ENCODE data around the gene PTX3.

The PTX3 gene

GRCh38 chr3:157436583-157437291 lies at the start of gene PTX3:
Gene PTX3, plus strand, starts transcription at chr3:157436850. Its CDS starts 84 bp downstream, at chr3:157436934.
- in situ Hi-C loops (cut with MboI; ENCODE audit: low sequenced_read_pairs) = no loop called here

- in situ Hi-C loops (cut with MboI; ENCODE audit: low sequenced_read_pairs) = no loop called here
Observed at GRCh38 chr3:157387708-157388435, 48.8 kb upstream of the PTX3 start.

- in situ Hi-C loops (cut with MboI; ENCODE audit: low sequenced_read_pairs) = no loop called here
Observed at GRCh38 chr3:157388976-157389375, 47.7 kb upstream of the PTX3 start.

- in situ Hi-C loops (cut with MboI; ENCODE audit: low sequenced_read_pairs) = no loop called here
Observed at GRCh38 chr3:157390713-157391515, 45.7 kb upstream of the PTX3 start.

GRCh38 chr3:157392104-157392503 lies 44.5 kb upstream of the PTX3 start:
- in situ Hi-C loops (cut with MboI; ENCODE audit: low sequenced_read_pairs) = no loop called here

GRCh38 chr3:157393113-157393512 lies 43.5 kb upstream of the PTX3 start:
- in situ Hi-C loops (cut with MboI; ENCODE audit: low sequenced_read_pairs) = no loop called here

GRCh38 chr3:157394411-157394810 lies 42.2 kb upstream of the PTX3 start:
- in situ Hi-C loops (cut with MboI; ENCODE audit: low sequenced_read_pairs) = no loop called here

GRCh38 chr3:157398598-157398997 lies 38.1 kb upstream of the PTX3 start:
- in situ Hi-C loops (cut with MboI; ENCODE audit: low sequenced_read_pairs) = no loop called here

- in situ Hi-C loops (cut with MboI; ENCODE audit: low sequenced_read_pairs) = no loop called here
Observed at GRCh38 chr3:157404381-157404780, 32.3 kb upstream of the PTX3 start.

- in situ Hi-C loops (cut with MboI; ENCODE audit: low sequenced_read_pairs) = no loop called here
Observed at GRCh38 chr3:157405457-157405856, 31.2 kb upstream of the PTX3 start.

- in situ Hi-C loops (cut with MboI; ENCODE audit: low sequenced_read_pairs) = no loop called here
Observed at GRCh38 chr3:157406394-157406793, 30.3 kb upstream of the PTX3 start.

- in situ Hi-C loops (cut with MboI; ENCODE audit: low sequenced_read_pairs) = no loop called here
Observed at GRCh38 chr3:157407769-157408168, 28.9 kb upstream of the PTX3 start.

- in situ Hi-C loops (cut with MboI; ENCODE audit: low sequenced_read_pairs) = no loop called here
Observed at GRCh38 chr3:157408499-157409149, 28.0 kb upstream of the PTX3 start.

GRCh38 chr3:157409516-157409915 lies 27.1 kb upstream of the PTX3 start:
- in situ Hi-C loops (cut with MboI; ENCODE audit: low sequenced_read_pairs) = no loop called here

GRCh38 chr3:157410945-157411344 lies 25.7 kb upstream of the PTX3 start:
- in situ Hi-C loops (cut with MboI; ENCODE audit: low sequenced_read_pairs) = no loop called here

GRCh38 chr3:157412323-157412855 lies 24.3 kb upstream of the PTX3 start:
- in situ Hi-C loops (cut with MboI; ENCODE audit: low sequenced_read_pairs) = no loop called here

- in situ Hi-C loops (cut with MboI; ENCODE audit: low sequenced_read_pairs) = no loop called here
Observed at GRCh38 chr3:157414861-157415260, 21.8 kb upstream of the PTX3 start.

GRCh38 chr3:157416347-157417087 lies 20.1 kb upstream of the PTX3 start:
- in situ Hi-C loops (cut with MboI; ENCODE audit: low sequenced_read_pairs) = no loop called here

- in situ Hi-C loops (cut with MboI; ENCODE audit: low sequenced_read_pairs) = no loop called here
Observed at GRCh38 chr3:157417247-157417646, 19.4 kb upstream of the PTX3 start.

- in situ Hi-C loops (cut with MboI; ENCODE audit: low sequenced_read_pairs) = no loop called here
Observed at GRCh38 chr3:157418104-157418503, 18.5 kb upstream of the PTX3 start.

Data from hTERT RPE-1 (cell line).